CD4-positive, alpha-beta T cell treated with Interleukin-4 for 1 hour (primary cell): ENCODE measurements around the gene ME1.
"Not testable (repeated sequence)": the region's sequence is repeated elsewhere in the genome, so short reads cannot be mapped to it uniquely, and the experiment has no call there.

Experiments used
- DNase-seq, 2 donors: peaks; one replicate each; pipeline ENCODE4 v3.0.0-alpha.2; 2020 to 2022

The ME1 gene

GRCh38 chr6:83431545-83432155, 799 bp upstream of the ME1 start:
- DNase-seq = no peak

DNA sequence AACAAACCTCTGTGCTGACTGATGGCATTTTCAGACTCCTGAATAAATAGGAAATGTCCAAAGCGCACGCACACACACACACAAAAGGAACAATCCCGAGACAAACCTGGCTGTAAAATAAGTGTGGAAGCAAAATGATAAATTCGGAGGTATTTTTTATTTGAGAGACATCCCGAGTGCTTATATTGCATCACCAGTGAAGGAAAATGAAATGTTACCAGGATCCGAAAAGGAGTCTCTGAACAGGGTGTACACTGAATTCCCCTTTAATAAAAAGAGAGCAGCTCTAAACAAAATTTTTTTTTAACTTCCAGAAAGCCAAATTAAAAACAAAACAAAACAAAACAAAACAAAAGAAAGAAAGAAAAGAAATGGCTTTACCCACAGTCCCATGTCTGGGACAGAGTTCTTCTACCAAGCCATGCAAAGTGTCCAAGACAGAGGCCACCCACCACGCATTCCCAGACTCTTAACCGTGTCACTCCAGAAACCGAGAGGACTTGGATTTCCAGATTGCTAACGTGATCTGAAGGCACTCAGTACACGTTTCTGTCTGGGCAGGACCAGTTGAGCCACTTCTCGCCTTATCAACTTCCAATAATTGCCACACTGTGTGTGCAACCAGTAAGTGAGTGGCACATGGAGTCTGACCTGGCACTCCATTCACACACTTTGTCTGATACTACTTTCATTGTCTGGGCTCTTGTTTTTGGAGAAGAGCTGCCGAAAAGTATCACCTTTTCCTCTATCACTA, 817 bp downstream of the ME1 start:
- no peak for DNase-seq

DNA sequence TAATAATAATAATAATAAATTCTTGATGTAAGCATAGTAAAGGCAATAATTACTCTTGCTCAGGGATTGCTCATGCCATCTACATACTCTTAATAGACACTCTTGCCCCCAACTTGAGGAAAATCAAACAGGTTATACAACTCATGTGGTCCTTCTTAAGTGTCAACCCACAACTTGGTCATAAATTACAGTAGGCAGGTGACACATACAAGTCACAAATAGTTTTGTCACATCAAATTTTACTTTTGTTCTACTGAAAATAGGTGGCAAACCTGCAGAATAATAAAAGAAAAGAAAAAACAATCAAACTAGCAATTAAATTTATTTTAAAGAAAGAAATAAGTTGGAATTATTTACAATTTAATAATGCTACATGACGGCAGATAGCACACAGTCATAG, 1.6 kb downstream of the ME1 start:
- DNase-seq = no peak

GRCh38 chr6:83424392-83425018, 6.3 kb downstream of the ME1 start:
- DNase-seq = no peak

- DNase-seq = no peak
Observed at GRCh38 chr6:83417880-83418663, 12.8 kb downstream of the ME1 start.

DNA sequence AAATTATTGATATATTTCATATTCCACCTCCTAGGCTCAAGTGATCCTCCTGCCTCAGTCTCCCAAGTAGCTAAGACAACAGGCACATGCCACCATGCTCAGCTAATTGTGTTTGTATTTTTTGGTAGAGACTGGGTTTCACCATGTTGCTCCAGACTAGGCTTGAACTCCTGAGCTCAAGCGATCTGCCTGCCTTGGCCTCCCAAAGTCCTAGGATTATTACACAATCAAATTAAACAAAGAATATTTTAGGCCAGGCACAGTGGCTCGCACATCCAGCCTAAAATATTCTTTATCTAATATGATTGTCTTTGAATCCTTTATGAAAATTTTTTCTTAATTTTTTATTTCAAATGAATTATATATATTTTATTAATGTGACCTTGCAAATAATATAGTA, 17.8 kb downstream of the ME1 start:
- DNase-seq = no peak

GRCh38 chr6:83411731-83412130, 19.1 kb downstream of the ME1 start:
- DNase-seq = no peak

DNA sequence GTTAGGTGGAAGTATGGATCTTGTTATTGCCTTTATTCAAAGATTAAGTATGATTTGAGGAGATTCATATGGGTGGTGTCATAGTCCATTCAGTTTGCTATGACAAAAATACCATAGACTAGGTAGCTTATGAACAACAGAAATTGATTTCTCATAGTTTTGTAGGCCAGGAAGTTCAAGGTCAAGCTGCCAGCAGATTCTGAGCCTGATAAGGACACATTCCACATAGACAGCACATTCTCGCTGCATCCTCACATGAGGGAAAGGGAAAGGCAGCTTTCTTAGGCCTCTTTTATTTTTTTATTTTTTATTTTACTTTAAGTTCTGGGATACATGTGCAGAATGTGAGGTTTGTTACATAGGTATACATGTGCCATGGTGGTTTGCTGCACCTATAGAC, 27.7 kb downstream of the ME1 start:
- DNase-seq = no peak

DNA sequence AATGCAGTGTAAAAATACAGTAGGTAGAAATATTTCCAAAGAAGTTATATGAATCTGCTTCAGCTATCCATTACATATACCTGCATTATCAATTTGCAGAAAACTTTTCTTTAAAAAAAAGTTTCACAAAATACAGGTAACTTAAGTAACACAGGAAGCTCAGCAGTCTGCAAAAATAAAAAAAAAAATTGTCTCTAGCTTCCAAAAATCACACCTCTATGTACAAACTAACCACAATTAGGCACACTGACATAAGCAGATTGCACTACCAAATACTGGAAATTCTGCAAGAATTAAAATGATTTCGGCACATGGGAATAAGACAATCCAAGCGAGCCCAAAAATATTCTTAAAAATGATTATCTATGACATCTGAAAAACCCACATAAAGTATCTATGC, 41.2 kb downstream of the ME1 start:
- no peak for DNase-seq

DNA sequence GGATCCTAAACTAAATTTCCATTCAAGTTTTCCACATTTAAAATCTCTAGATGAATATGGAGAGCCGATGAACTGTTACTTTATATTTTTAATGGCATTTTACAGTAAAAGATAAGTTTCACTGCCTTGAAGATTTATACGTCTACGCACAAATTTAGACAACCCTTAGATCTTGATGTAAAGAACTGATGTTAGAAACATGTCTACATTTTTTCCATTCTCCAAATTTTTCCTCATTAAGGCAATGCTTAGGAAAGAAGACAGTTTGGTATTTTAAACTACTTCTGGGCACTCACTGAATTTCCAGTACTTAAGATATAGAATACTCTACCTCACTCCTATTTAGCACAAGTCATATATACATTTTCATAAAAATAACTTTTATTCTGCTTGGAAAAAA, 45.4 kb downstream of the ME1 start:
- DNase-seq = no peak

- DNase-seq = no peak
Observed at GRCh38 chr6:83384751-83385150, 46.1 kb downstream of the ME1 start.

GRCh38 chr6:83381949-83382348, 48.9 kb downstream of the ME1 start:
- no peak for DNase-seq

DNA sequence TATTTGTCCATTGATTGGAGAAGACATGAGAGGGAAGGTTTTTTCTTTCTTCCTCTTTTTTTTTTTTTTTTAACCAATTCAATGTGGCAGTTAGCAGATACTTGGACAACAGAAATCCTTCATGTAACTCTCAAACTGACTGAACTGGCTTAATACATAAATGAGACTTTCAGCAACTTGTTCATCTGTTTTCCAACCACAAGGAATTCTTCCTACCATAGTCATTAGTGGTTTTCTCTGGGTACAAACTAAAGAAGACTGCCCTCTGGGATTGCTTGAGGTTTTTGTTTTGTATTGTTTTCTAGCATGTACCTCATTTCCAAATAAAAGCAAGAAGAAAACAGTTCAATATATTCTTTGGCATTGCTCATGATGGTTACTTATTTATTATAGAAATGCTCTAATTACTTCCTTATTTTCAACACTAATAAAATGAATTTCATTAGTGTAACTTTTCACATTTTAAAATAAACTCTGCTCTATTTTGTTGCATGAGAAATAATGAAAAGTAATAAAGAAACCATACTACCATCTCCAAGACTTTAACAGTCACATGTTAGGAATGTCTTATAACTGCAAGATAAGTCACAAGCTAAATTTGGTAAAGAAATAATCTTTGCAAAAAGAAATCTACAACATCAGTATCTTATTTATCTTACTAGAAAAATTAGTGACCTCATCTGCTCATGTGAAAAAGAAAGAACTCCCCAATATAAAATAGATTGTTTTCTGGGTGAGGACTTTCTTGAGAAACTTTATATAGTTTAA, 52.0 kb downstream of the ME1 start:
- no peak for DNase-seq

- no peak for DNase-seq
Observed at GRCh38 chr6:83371423-83371822, 59.4 kb downstream of the ME1 start.

GRCh38 chr6:83370567-83370966, 60.3 kb downstream of the ME1 start:
- no peak for DNase-seq

DNA sequence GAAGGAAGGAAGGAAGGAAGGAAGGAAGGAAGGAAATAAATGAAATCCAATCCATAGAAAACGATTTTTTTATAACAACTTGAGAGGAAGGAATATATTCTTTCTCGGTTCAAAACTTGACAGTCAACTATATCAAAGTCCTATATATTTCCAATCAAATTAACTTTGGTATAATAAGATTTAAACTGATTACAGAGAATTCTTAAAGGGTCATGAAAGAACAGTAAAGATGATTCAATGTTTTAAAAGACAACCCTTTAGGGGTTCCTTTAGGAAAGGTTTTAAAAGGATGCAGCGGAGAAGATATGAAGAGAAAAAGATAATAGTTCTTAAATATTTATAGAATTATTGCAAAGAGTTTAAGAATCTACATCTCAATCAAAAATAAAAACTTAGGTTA, 61.2 kb downstream of the ME1 start:
- DNase-seq = no peak

DNA sequence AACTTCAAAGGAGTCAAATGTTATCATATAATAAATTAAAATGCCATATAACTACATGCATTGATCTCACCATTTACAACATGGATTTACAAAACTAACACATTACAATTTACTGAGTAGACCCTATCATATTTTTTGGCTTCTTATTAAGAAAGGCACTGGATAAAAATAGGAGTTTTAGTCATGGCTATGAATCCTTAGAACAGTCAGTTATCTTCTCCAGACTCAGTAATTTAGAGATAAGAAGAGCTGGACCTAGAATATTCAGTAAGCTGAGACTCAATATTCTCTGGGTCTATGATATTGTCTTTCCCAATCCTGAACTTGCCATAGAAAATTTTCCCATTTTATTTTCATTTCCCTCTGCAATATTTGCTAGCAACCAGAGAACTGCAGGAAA, 62.3 kb downstream of the ME1 start:
- no peak for DNase-seq

GRCh38 chr6:83367104-83367503, 63.7 kb downstream of the ME1 start:
- DNase-seq = no peak

DNA sequence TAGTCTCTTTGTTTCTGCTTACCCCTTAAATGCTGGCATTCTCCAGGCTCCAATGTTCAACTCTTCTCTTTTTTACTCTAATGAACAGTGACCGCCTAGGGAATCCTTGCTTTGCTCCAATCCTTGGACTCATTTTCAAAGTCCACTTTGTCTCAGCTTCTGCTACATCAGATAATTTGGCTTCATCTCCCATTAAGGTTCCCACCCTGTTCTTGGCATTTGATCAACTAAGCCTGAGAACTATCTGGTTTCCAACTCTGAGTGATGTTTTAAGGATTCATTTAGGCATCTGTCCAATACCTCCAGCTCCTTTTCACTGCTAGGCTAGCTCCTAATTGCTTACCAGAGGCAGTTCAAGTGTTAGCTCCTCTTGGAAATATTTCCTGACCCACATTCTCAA, 64.9 kb downstream of the ME1 start:
- no peak for DNase-seq

- not testable (repeated sequence) for DNase-seq
Observed at GRCh38 chr6:83362349-83362748, 68.5 kb downstream of the ME1 start.

- no peak for DNase-seq
Observed at GRCh38 chr6:83359638-83360037, 71.2 kb downstream of the ME1 start.

- no peak for DNase-seq
Observed at GRCh38 chr6:83354747-83355146, 76.1 kb downstream of the ME1 start.
